Stimulated activated memory B cell treated with anti-CD40 and anti-IgM and Interleukin-4, amounts not matched to agents 10 μg/mL and 1 μg/mL and 100 μg/mL, for 72 hours (primary cell): Measurements from ENCODE around the gene TUBA1B.

Source experiments
- ATAC-seq: fragments of 150-1000 bp; cut with Tn5 transposase; 2 replicates; pipeline ENCODE4 v1.10.0; 2021
- H3K27ac Mint-ChIP-seq: one replicate; pipeline ENCODE4 v1.8.0; 2022; ENCODE audit warnings: mild to moderate bottlenecking, mixed read lengths
- H3K27me3 Mint-ChIP-seq: one replicate; pipeline ENCODE4 v1.8.0; 2022; ENCODE audit warnings: mixed read lengths
- H3K36me3 Mint-ChIP-seq: one replicate; pipeline ENCODE4 v1.8.0; 2022; ENCODE audit warnings: mixed read lengths
- H3K4me1 Mint-ChIP-seq: one replicate; pipeline ENCODE4 v1.8.0; 2022; ENCODE audit warnings: mixed read lengths
- H3K4me3 Mint-ChIP-seq: one replicate; pipeline ENCODE4 v1.8.0; 2022; ENCODE audit warnings: mild to moderate bottlenecking, moderate library complexity, mixed read lengths
- H3K9me3 Mint-ChIP-seq: one replicate; pipeline ENCODE4 v1.8.0; 2022; ENCODE audit warnings: mixed read lengths

Gene TUBA1B

GRCh38 chr12:49088150-49088931 is 42.9 kb downstream of the TUBA1B start:
- Mint-ChIP-seq H3K27ac (no peak overlapping the region), H3K9me3 (no peaks in the 10 kb centered on the region), H3K4me1 (peaks cover 43% of the 10 kb centered on the region), H3K27me3 (peaks cover 53% of the 10 kb centered on the region), H3K4me3 (no peak overlapping the region), H3K36me3 (no peaks in the 10 kb centered on the region)
- peak; percentile 94 for ATAC-seq

DNA sequence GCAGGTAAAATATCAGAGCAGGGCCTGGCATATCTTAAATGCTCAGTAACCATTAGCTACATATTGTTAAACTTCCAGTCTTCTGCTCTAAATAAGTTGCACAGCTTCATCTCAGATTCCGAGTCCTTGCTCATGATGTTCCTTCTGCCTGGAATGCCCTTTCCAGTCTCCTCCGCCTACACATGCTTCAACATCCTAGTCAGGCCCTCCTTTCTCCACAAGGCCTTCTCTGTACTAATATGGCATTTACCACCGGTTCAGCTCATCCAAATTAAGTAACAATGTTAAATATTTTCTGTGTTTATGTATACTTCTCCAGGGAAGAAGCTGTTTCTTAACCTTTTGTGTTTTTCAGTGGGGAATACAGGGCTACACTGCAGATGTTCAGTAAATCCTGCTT is 45.1 kb downstream of the TUBA1B start:
- no peak for ATAC-seq
- Mint-ChIP-seq H3K27ac (no peak overlapping the region), H3K4me3 (no peak overlapping the region), H3K9me3 (no peaks in the 10 kb centered on the region), H3K36me3 (no peaks in the 10 kb centered on the region), H3K4me1 (peaks cover 27% of the 10 kb centered on the region), H3K27me3 (peaks cover 40% of the 10 kb centered on the region)

DNA sequence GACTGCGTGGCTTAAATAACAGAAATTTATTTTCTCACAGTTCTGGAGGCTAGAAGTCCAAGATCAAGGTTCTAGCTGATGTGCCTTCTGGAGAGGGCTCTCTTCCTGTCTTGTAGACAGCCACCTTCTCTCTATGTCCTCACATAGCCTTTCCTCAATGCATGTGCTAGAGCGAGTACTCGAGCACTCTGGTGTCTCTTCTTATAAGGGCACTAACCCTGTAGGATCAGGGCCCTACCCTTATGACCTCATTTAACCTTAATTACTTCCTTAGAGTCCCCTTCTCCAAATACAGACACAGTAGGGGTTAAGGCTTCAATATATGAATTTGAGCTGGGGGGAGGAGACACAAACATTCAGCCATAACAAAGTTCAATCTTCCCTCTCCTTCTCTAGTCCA is 46.8 kb downstream of the TUBA1B start:
- Mint-ChIP-seq H3K36me3 (no peaks in the 10 kb centered on the region), H3K27me3 (peaks cover 23% of the 10 kb centered on the region), H3K9me3 (no peaks in the 10 kb centered on the region), H3K27ac (no peak overlapping the region), H3K4me3 (no peak overlapping the region), H3K4me1 (peaks cover 10% of the 10 kb centered on the region)
- no peak for ATAC-seq

DNA sequence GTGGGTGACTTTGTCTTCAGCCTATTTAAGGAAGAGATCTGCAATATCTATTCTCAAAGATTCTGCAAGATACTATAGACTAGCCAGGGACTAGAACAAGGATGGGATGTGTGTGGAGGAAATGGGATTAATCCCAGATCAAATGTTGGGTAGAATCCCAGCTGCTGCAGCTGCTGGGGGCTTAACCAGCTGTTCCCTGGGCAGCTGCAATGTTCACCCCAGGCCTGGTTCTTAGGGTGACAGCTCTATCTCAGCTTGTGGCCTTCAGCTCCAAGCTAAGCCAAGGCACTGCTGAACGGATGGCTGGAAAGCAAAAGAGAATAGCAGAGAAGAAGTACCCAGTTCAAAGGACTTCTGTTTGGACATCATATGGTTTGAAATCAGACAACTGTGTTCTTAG is 51.4 kb downstream of the TUBA1B start:
- H3K27ac Mint-ChIP-seq = no peak overlapping the region

More for the DNA sequence above, 51.4 kb downstream of the TUBA1B start:
- Mint-ChIP-seq H3K4me1 (no peaks in the 10 kb centered on the region), H3K4me3 (no peak overlapping the region), H3K9me3 (no peaks in the 10 kb centered on the region), H3K36me3 (no peaks in the 10 kb centered on the region), H3K27me3 (peaks cover 9% of the 10 kb centered on the region)
- ATAC-seq = no peak
